NCI-H187 (cell line): ENCODE results near the gene MOGAT2.
"Not testable (repeated sequence)": the region's sequence is repeated elsewhere in the genome, so short reads cannot be mapped to it uniquely, and the experiment has no call there.

Experiments
- DNase-seq, 2 experiments: peaks; one replicate each; lab custom pipeline; 2025; lab: John Stamatoyannopoulos, UW

MOGAT2 gene

DNA sequence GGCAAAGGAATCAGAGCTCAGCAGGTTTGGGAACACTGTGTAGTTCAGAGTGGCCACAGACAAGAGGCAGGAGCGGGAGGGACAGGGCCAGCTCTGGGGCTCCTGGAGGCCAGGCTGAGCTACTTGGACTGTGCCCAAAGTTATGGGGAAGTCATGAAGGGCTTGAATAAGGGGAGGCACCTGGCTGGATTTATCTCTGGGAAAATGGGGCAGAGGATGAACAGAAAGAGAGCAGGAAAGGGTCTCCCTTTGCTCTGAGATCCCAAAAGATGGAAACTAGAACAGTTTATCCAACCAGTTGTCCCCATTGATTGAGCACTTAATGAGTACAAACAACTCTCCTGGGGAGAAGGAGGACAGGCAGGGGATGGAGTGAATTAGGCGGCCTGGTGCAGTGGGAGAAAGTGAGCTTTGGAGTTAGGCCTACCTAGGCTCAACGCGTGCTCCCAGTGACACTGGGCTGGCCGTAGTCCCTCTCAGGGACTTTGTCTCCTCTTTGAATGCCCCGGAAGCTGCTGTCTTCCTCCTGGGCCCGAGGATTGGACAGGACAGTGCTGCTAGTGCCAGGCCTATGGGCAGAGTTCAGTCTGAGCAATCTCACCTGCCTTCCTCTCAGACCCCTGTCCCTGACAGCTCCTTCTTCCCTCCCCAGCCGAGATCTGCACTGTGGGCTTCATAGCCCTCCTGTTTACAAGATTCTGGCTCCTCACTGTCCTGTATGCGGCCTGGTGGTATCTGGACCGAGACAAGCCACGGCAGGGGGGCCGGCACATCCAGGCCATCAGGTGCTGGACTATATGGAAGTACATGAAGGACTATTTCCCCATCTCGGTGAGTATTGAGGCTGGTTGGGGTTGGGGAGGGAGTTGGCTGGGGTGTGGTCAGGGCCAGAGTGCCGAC is 2.0 kb downstream of the MOGAT2 start:
- DNase-seq: no peak

DNA sequence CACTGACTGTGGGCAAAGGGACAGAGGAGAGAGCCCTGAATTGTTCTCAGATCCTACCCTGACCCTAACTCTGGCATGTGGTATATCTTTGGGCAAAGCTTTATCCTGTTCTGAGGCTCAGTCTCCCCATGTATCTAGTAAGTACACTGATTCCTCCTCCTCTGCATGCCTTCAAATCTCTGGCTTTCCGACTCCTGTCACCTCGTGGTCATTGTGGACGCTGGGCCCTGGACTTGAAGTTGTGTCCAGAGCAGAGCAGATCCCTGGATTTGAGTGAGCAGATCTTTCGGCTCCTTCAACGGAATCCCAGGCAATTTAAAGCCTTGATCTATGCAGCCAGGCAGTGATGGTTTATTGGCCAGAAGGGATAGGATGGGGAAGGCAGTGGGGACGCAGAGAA is 3.0 kb downstream of the MOGAT2 start:
- DNase-seq: no peak

- no peak for DNase-seq
Measured at GRCh38 chr11:75721852-75722668, 4.4 kb downstream of the MOGAT2 start.

GRCh38 chr11:75722669-75723042 is 5.0 kb downstream of the MOGAT2 start:
- DNase-seq: no peak

DNA sequence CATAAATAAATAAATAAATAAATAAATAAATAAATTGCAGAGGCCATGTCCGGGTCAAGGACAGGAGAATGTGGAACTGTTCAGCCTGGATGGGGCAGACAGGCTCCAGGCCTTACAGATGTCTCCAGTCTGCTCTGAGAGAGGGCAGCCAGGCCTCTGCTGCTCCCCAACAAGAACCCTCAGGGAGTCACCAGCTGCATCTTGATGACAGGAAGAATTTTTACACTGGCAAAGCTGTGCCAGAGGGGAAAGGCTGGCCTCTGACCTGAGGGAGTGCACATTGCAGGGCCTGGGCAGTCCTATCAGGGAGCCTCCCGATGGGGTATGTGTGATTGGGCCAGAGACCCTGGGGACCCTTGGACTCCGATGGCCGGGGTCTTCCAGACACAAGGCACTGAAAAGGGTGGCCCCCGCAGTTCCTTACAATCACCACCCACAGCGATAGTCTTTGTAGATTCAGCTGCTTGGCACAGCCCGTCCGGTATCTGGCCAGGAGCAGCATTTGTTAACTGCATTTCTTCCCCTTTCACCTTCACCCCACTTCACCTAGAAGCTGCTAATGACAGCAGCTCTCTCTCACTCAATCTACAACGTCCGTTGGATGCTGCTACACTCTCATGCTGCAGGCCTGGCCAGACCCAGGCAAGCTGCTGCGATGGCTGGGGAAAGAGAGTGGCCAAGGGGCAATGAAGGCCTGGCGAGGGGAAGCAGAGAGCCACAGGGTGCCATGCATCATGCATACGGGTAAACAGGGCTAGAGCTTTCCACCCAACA is 8.1 kb downstream of the MOGAT2 start:
- DNase-seq: no peak

DNA sequence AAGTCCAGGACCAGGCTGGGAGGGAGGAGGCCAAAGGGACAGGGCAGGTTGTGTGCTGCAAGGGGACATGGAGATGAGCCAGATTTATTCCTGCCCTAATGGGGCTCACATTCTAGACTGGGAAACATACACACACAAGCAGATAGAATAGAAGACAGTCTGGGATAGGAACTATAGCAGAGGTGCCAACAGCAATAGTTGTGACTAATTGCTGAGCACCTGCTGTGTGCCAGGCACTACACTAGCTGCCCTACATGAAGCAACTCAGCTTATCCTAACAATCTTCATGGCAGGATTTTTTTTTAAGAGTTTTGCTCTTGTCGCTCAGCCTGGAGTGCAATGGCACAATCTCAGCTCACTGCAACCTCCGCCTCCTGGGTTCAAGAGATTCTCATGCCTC is 11.4 kb downstream of the MOGAT2 start:
- no peak for DNase-seq

DNA sequence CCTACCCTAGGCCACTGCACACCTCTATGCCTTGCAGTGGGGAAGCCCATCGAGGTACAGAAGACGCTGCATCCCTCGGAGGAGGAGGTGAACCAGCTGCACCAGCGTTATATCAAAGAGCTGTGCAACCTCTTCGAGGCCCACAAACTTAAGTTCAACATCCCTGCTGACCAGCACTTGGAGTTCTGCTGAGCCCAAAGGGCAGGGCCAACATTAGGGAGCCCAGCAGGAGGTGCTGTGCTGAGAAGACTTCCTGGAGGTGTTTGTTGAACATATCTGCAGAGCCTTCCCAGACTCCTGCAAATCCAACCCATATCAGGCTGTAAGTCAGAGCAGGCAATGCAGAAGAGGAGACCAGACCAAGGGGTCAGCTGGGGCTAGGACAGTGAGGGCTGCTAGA is 13.5 kb downstream of the MOGAT2 start:
- DNase-seq: no peak

GRCh38 chr11:75733071-75733430 is 15.4 kb downstream of the MOGAT2 start:
- DNase-seq: no peak

DNA sequence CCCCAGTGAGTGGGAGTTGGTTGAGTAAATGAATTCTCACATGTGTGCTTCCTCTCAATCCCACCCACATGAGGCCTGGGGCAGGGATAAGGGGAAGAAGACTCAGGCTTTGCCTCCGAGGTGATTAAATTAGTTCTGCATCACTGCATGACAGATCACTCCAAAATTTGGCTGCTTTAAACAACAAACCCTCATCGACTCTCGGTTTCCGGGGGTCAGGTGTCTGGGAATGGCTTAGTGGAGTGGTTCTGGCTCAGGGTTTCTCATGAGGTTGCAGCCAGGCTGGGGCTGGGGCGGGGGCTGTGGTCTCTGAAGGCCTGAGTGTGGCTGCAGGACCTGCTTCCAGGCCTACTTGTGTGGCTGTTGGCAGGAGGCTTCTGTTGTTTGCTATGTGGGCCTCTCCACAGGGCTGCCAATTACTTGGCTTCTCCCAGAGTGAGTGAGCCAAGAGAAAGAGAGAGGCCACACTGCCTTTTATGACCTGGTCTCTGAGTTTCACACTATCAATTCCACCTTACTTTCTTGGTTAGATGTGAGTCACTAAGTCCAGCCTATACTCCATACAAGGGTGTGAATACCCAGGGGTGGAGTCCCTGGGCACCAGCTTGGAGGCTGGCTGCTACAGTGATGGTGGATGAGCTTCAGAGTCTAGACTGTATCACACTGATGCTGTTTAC is 15.9 kb downstream of the MOGAT2 start:
- no peak for DNase-seq

DNA sequence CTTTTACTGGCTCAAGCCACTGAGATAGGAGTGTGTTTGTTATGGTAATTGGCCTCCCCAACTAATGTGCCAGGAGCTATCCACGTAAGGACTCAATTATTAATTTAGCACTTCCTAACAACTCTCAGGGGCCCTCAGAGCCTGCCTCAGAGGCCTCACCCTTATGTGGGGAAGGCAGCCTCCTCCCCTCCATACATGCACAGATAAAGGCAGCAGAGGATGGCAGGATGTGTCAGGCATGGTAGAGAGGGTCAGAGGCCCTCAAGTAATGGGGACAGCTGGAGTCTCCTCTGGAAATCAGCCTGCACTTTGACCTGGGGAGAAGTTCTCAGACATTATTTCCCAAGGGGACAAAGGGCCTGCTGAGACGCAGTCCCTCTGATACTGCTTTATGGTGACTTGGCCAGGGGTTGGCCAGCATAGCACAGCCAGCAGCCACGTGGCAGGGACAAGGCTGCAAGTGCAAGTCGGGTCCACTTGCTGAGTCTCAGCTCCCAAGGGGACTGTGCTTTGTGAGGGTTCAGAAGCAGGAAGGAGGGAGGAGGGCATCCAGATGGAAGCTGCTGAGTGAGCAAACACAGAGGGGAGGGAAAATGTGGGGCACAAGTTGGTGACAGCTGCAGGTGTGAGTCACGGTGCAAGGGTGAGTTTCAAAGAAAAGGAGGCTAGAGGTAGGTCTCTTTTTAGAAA is 17.0 kb downstream of the MOGAT2 start:
- DNase-seq: no peak

DNA sequence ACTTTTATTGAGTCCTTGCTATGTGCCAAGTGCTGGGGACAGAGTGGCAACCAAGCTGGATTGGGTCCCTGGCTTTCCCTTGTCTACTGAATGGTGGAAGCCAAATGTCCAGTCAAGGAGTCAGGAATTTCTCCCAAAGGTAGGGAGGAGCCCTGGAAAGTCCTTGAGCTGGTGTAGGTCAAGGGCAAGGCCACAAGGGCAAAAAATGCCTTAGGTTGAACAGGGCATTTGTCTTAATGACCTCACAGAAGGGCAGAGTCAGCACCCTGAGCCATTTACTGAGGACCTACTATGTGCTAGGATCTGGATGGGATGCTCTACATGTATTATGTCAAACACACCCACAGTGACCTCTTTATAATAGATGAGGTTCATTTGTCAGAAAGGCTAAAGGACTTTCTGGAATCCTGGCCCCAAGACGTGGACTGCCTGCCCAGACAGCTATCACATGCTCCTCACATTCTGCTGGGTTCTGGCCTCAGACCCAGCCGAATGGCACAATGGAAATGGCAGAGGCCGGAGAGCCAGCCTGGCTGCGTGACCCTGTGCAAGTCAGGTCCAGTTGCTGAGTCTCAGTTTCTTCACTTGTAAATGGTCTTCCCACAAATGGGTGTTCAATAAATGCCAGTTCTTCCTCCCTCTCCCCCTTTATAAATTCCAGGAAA is 17.7 kb downstream of the MOGAT2 start:
- no peak for DNase-seq

GRCh38 chr11:75737314-75737713 is 19.7 kb downstream of the MOGAT2 start:
- no peak for DNase-seq

GRCh38 chr11:75740681-75741080 is 23.0 kb downstream of the MOGAT2 start:
- no peak for DNase-seq

GRCh38 chr11:75743159-75743558 is 25.5 kb downstream of the MOGAT2 start:
- not testable (repeated sequence) for DNase-seq

DNA sequence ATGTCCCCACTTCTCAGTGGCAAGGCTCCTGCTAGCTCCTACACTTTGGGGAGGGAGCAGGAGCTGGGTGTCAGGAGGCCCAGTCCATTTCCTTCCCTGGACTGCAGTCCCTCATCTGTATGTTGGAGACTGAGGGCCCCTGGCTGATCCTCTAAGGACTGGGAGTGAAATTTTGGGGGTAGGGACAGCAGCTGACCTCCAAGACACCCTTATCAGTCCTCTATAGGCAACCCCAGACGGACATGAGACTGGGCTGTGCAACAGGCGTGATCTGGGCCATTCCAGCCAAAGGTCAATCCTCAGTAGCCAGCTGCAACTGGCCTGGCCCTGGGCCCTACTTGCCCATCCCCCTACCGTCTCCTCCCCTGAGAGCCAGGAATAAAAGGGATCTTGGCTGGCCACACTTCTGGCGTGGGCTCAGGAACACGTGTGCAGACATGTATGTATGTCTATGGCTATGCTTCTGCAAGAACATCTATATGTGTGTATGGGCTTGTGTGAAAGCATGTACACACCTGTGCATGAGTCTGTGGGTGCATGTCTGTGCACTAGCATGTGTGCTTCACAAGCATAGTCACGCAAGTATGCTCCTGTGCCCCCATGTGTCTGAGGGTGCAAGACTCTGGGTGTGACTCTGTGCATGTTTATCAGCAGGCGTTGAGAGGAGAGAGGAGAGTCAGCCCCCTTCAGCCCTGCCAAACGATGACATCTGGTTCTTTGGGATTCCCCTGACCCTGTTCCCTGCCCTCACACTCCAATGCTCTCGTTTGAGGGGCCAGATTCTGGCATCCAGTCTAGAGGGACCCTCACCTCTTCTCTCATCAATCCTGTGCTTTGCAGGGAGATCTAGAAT is 26.3 kb downstream of the MOGAT2 start:
- DNase-seq: no peak

- peak in 1 of 2 experiments; percentile 16 for DNase-seq
Measured at GRCh38 chr11:75745807-75746206, 28.2 kb downstream of the MOGAT2 start.

DNA sequence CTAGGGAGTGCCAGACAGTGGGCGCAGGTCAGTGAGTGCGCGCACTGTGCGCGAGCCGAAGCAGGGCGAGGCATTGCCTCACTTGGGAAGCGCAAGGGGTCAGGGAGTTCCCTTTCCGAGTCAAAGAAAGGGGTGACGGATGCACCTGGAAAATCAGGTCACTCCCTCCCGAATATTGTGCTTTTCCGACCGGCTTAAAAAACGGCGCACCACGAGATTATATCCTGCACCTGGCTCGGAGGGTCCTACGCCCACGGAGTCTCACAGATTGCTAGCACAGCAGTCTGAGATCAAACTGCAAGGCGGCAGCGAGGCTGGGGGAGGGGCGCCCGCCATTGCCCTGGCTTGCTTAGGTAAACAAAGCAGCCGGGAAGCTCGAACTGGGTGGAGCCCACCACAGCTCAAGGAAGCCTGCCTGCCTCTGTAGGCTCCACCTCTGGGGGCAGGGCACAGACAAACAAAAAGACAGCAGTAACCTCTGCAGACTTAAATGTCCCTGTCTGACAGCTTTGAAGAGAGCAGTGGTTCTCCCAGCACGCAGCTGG is 31.2 kb downstream of the MOGAT2 start:
- DNase-seq: not testable (repeated sequence)

DNA sequence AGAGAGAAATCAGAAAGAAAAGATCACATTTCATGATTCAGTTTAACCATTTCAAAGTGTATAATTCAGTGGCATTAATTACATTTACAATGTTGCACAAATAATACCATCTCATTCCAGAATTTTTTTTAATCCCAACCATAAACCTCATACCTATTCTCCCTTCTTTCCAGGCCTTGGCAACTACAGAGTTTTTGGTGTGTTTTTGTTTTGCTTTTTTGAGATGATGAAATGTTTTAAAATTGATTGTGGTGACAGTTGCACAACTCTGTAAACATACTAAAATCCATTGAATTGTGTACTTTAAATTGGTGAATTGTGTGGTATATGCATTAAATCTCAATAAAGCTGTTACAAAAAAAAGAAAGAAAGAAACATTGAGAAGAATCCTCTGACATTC is 37.3 kb downstream of the MOGAT2 start:
- DNase-seq: not testable (repeated sequence)

- DNase-seq: no peak
Measured at GRCh38 chr11:75757651-75758050, 40.0 kb downstream of the MOGAT2 start.
